ENCODE measurements around the gene LRP2.

- TF ChIP-seq, protein P1, sequence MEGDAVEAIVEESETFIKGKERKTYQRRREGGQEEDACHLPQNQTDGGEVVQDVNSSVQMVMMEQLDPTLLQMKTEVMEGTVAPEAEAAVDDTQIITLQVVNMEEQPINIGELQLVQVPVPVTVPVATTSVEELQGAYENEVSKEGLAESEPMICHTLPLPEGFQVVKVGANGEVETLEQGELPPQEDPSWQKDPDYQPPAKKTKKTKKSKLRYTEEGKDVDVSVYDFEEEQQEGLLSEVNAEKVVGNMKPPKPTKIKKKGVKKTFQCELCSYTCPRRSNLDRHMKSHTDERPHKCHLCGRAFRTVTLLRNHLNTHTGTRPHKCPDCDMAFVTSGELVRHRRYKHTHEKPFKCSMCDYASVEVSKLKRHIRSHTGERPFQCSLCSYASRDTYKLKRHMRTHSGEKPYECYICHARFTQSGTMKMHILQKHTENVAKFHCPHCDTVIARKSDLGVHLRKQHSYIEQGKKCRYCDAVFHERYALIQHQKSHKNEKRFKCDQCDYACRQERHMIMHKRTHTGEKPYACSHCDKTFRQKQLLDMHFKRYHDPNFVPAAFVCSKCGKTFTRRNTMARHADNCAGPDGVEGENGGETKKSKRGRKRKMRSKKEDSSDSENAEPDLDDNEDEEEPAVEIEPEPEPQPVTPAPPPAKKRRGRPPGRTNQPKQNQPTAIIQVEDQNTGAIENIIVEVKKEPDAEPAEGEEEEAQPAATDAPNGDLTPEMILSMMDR (IDR thresholded peaks at IDR 0.05; ENCODE audit: insufficient read depth, low read depth, low read length), result no peak
- TF ChIP-seq EZH2 (IDR thresholded peaks at IDR 0.05; ENCODE audit: insufficient read depth, low read length), result no peak
These were observed 17.4 kb downstream of the LRP2 start for GRCh38 chr2:169344736-169345485.

Measured in astrocyte (in vitro differentiated cells and primary cell).